Transverse colon (tissue), 4 donors: ENCODE results near the gene GABARAPL2. TPM values are rescaled to one million over a fixed set of nuclear protein-coding genes. Genes with fewer than 3 reads are reported as not detected.

Experiments
- DNase-seq: peaks from one replicate; pipeline ENCODE4 v3.0.0-alpha.2; 2019
- H3K27ac ChIP-seq, 4 donors: fragments of 200-600 bp; sonication (generic); 2 replicates each; pipeline ENCODE4 v1.5.1; 2016 to 2018; ENCODE audit warnings: inconsistent platforms in 4 of 4
- H3K27me3 ChIP-seq: fragments of 200-600 bp; sonication (generic); 2 replicates; pipeline ENCODE4 v1.5.1; 2017; ENCODE audit warnings: inconsistent platforms
- H3K36me3 ChIP-seq, 4 donors: fragments of 200-600 bp; sonication (generic); 2 replicates each; pipeline ENCODE4 v1.5.1; 2017 to 2019; ENCODE audit warnings: inconsistent platforms in 4 of 4
- H3K4me1 ChIP-seq, 4 donors: fragments of 200-600 bp; sonication (generic); 2 replicates each; pipeline ENCODE4 v1.5.1; 2017 to 2020; ENCODE audit warnings: inconsistent platforms in 4 of 4
- H3K4me3 ChIP-seq, 4 donors: fragments of 200-600 bp; sonication (generic); 1 replicate in 1 of 4; 2 replicates in 3 of 4; pipeline versions ENCODE4 v1.5.1 to v1.6.1; 2017 to 2019; ENCODE audit warnings: inconsistent platforms in 4 of 4
- H3K9me3 ChIP-seq, 2 donors: fragments of 200-600 bp; sonication (generic); 2 replicates each; pipeline ENCODE4 v1.5.1; 2017 to 2019; ENCODE audit warnings: inconsistent platforms in 2 of 2
- EP300 ChIP-seq: sonication (generic); formaldehyde crosslinking; IDR thresholded peaks from one replicate; pipeline ENCODE4 v1.6.1; 2017; ENCODE audit warnings: antibody characterized with exemption, low read depth
- POLR2A ChIP-seq: fragments of 450-650 bp; IDR thresholded peaks from one replicate; pipeline ENCODE4 v1.6.1; 2016; ENCODE audit warnings: antibody characterized with exemption, mild to moderate bottlenecking, moderate library complexity
- POLR2AphosphoS5 ChIP-seq, 3 donors: sonication (generic); formaldehyde crosslinking; IDR thresholded peaks; one replicate each; pipeline ENCODE4 v1.6.1; 2016; ENCODE audit warnings: antibody characterized with exemption in 3 of 3
- WGBS, 2 donors: methylation state at CpG; one replicate each; pipeline ENCODE4 v1.1.5; 2018; ENCODE audit warnings: low coverage in 1 of 2; 5-methylcytosine and 5-hydroxymethylcytosine counted together
- in situ Hi-C, 4 donors: fragments of 200-750 bp; cut with MboI; loops; one replicate each; pipeline versions ENCODE4 v1.15.0 to v1.15.1; 2017; ENCODE audit warnings: low sequenced_read_pairs in 3 of 4, low pct_ligation_motif_present in 1 of 4, low pct_unique_long_range_greater_than_20kb in 1 of 4
- intact Hi-C: fragments of 100-400 bp; cut with DNase I; formaldehyde crosslinking; loops from one replicate; pipeline ENCODE4 v1.15.1; 2023; ENCODE audit warnings: low total_unique reads
- total RNA-seq, 4 donors: library from RNA; depleted of rRNA; stranded (reverse); fragments of >200 nt; gene quantifications; one replicate each; pipeline ENCODE4 v1.1.0, GENCODE V29; 2016
- TF ChIP-seq, protein P1 (sequence below), 5 experiments: fragments of 200-600 bp in 3 of 5; fragments of 450-650 bp in 2 of 5; sonication (generic) in 3 of 5; IDR thresholded peaks; 1 replicate in 2 of 5; 2 replicates in 3 of 5; pipeline ENCODE4 v1.5.1; 2016 to 2017; ENCODE audit warnings: antibody characterized with exemption in 5 of 5, inconsistent platforms in 3 of 5, mild to moderate bottlenecking in 2 of 5, moderate library complexity in 1 of 5

The GABARAPL2 gene
- total RNA-seq, 4 donors from 2014 or later, result 40.0 to 128 (median 81.3) TPM

DNA sequence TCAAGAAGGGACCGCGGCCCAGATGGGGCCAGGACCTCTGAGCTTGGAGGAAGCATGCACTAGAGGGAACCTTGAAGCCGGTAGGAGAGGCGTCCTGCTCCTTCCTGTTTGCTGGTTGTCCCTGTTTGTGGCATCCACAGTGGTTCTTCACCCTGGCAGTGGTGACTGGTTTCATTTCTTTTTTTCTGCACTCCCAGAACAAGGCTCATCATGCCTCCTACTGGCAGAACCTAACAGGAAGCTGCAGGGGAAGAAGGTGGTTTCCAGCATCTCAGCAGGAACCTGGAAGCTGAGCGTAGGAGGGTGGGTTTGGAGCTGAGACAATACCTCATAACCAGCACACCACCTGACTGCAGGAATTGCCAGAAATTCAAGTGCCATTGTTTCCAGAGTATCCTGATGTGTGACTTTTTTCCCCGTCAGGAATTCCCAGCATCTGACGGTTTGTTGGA is 15.9 kb upstream of the GABARAPL2 start:
- Histone ChIP-seq H3K4me3 (peak overlapping the region in 3 of 4 donors; percentile 19 to 39 (median 27)), H3K9me3 (no peaks in the 10 kb centered on the region), H3K4me1 (peaks cover 0 to 13% (median 6%) of the 10 kb centered on the region in 4 donors), H3K27me3 (no peaks in the 10 kb centered on the region), H3K27ac (peak overlapping the region; percentile 48 to 67 (median 60)), H3K36me3 (no peaks in the 10 kb centered on the region)
- TF ChIP-seq, protein P1, sequence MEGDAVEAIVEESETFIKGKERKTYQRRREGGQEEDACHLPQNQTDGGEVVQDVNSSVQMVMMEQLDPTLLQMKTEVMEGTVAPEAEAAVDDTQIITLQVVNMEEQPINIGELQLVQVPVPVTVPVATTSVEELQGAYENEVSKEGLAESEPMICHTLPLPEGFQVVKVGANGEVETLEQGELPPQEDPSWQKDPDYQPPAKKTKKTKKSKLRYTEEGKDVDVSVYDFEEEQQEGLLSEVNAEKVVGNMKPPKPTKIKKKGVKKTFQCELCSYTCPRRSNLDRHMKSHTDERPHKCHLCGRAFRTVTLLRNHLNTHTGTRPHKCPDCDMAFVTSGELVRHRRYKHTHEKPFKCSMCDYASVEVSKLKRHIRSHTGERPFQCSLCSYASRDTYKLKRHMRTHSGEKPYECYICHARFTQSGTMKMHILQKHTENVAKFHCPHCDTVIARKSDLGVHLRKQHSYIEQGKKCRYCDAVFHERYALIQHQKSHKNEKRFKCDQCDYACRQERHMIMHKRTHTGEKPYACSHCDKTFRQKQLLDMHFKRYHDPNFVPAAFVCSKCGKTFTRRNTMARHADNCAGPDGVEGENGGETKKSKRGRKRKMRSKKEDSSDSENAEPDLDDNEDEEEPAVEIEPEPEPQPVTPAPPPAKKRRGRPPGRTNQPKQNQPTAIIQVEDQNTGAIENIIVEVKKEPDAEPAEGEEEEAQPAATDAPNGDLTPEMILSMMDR (IDR thresholded peaks at IDR 0.05), result peak; percentile 39 to 86 (median 61)
- no peak for TF ChIP-seq POLR2AphosphoS5 (IDR thresholded peaks at IDR 0.05)
- intact Hi-C loops (no loop called here), in situ Hi-C loops (no loop called here)
- WGBS, 2 donors, result 21 to 50% methylated on average over 5 to 7 of the region's 7 CpGs
- peak; percentile 72 for DNase-seq

DNA sequence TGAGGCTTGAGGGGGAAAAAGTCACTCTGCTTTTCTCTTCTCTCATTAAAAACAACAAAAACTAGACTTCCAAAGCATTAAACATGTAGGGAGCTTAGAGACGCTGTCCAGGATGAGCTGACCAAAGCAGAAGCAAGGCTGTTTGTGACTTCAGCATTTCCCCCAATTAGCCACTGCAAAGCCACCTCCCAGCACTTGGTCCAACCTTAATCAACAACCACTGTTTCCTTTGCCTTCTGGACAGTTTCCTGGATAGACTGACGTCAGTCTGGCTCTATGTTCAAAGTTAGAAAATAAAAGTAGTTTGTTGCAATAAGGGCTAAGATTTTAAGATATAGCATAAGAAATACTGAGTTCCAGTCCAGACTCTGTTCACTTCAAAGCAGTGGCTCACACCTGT is 13.2 kb upstream of the GABARAPL2 start:
- H3K4me3 ChIP-seq, result no peak overlapping the region
- H3K9me3 ChIP-seq, result no peaks in the 10 kb centered on the region
- no peak overlapping the region for H3K27ac ChIP-seq
- intact Hi-C loops (no loop called here), in situ Hi-C loops (no loop called here)
- no peak for TF ChIP-seq POLR2A
- no peak for TF ChIP-seq POLR2AphosphoS5 (IDR thresholded peaks at IDR 0.05)
- TF ChIP-seq, protein P1 (IDR thresholded peaks at IDR 0.05), result no peak
- TF ChIP-seq EP300, result no peak
- H3K4me1 ChIP-seq, result peaks cover 7 to 19% (median 14%) of the 10 kb centered on the region in 4 donors
- no peaks in the 10 kb centered on the region for H3K36me3 ChIP-seq
- no peaks in the 10 kb centered on the region for H3K27me3 ChIP-seq
- WGBS, 2 donors, result 74 to 88% methylated on average over 1 to 2 of the region's 2 CpGs
- no peak for DNase-seq

DNA sequence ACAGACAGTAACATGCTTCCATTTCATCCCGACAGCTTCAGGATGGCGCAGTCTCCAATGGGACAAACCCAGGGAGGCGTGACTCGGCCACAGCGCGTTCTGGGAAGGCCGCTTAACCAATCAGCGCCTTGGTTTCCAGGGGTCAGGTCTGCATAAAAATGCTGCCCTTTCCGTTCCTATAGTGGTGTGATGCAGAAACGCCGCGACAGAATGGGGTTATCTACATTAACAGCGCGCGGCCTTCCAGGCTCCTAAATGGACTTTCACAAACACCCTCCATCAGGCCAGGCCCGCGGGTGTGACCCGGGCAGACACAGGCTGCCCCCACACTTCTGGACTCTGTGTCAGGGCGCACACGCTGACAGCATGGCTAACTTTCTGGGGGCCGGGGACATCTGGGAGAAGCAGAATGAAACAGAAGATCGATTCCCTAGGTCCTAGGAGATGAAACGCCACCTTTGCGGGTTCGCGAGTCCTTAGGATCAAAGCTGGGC is 10.9 kb upstream of the GABARAPL2 start:
- peak overlapping the region; percentile 57 to 73 (median 62) for H3K4me3 ChIP-seq
- intact Hi-C loops, result no loop called here
- WGBS, 2 donors, result 1% methylated on average over 24 of the region's 26 CpGs; no CpG with 5 or more reads in 1 of the 2 donors
- peaks cover 7 to 13% (median 11%) of the 10 kb centered on the region in 4 donors for H3K4me1 ChIP-seq
- H3K36me3 ChIP-seq, result no peaks in the 10 kb centered on the region
- in situ Hi-C loops, result no loop called here
- no peaks in the 10 kb centered on the region for H3K9me3 ChIP-seq
- peak; percentile 82 for DNase-seq
- H3K27ac ChIP-seq, result peak overlapping the region; percentile 73 to 90 (median 88)
- H3K27me3 ChIP-seq, result no peaks in the 10 kb centered on the region
- TF ChIP-seq POLR2AphosphoS5 (IDR thresholded peaks at IDR 0.05) (peak in 1 of 3 donors; percentile 44), EP300 (no peak), POLR2A (no peak)
- TF ChIP-seq, protein P1 (IDR thresholded peaks at IDR 0.05), result peak in 1 of 5 experiments; percentile 7

DNA sequence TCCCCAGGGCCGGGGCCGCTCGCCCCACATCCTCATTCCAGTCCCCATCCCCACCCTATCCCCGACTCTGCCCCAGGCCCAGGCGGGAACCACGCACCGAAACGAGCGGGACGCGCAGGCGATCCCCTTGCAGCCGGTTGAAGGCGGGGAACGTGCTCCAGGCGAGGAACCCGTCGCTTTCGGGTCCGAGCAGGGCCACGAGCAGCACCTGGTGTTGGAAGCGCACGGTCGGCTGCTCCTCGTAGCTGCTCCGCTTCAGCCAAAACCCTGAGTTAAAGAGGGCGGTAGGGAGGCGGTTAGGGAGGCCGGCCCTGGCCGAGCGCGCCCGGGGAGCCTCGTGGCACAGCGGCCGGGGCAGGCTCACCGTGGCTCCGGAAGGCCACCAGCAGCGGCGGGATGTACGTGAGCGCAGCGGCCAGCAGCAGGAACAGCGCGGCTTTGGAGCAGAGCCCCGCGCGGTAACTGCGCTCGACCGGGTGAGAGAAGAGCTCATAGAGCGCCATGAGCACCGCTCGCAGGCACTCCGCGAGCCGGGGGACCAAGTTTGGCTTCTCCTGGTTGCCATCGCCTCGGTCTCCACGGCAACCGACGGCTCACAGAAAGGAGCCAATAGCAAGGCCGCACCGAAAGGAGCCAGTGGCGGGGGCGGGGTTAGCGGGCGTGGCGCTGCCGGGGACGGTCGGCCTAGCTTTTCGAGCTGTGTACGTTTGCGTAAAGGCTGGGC is 10.3 kb upstream of the GABARAPL2 start, which contains the start of gene TMEM231:
Gene TMEM231, minus strand, starts transcription at position 546 of the 724 bp plus-strand sequence. Its CDS starts 43 bp downstream, at position 503.
- H3K27me3 ChIP-seq, result no peaks in the 10 kb centered on the region
- H3K9me3 ChIP-seq, result no peaks in the 10 kb centered on the region
- WGBS, 2 donors, result 0% methylated on average over 49 of the region's 75 CpGs; no CpG with 5 or more reads in 1 of the 2 donors
- TF ChIP-seq, protein P1 (IDR thresholded peaks at IDR 0.05), result peak in 1 of 5 experiments; percentile 13
- TF ChIP-seq POLR2AphosphoS5 (IDR thresholded peaks at IDR 0.05), result peak; percentile 23 to 56 (median 36)
- TF ChIP-seq EP300, result no peak
- peak; percentile 24 for TF ChIP-seq POLR2A
- H3K27ac ChIP-seq, result peak within 1 kb of the TSS; percentile 73 to 90 (median 88)
- H3K36me3 ChIP-seq, result no peaks in the 10 kb centered on the region
- intact Hi-C loops (no loop called here), in situ Hi-C loops (no loop called here)
- DNase-seq, result peak; percentile 98
- H3K4me1 ChIP-seq, result peaks cover 7 to 13% (median 10%) of the 10 kb centered on the region in 4 donors
- H3K4me3 ChIP-seq, result peak within 1 kb of the TSS; percentile 57 to 73 (median 62)
